Mesothelial cell of epicardium (in vitro differentiated cells): ENCODE data around the gene PRIMA1. TPM values are rescaled to one million over a fixed set of nuclear protein-coding genes. Genes with fewer than 3 reads are reported as not detected.
A peak's percentile ranks its signal among the peaks of the same experiment; 100 is the strongest.

Source experiments
- DNase-seq, 2 experiments: peaks; one replicate each; pipeline ENCODE4 v3.0.0; 2021; ENCODE audit warnings: low spot score in 2 of 2; ENCODE audit not compliant: unreplicated experiment in 2 of 2
- H3K27ac Mint-ChIP-seq: 2 replicates; pipeline ENCODE4 v1.8.0; 2021; ENCODE audit warnings: mixed read lengths
- H3K27me3 Mint-ChIP-seq: 2 replicates; pipeline ENCODE4 v1.8.0; 2021; ENCODE audit warnings: low read depth, mixed read lengths
- H3K36me3 Mint-ChIP-seq: 2 replicates; pipeline ENCODE4 v1.8.0; 2021; ENCODE audit warnings: mixed read lengths
- H3K4me1 Mint-ChIP-seq: 2 replicates; pipeline ENCODE4 v1.8.0; 2021; ENCODE audit warnings: mixed read lengths
- H3K4me3 Mint-ChIP-seq: 2 replicates; pipeline ENCODE4 v1.8.0; 2021; ENCODE audit warnings: mild to moderate bottlenecking, moderate library complexity, mixed read lengths
- H3K9me3 Mint-ChIP-seq: 2 replicates; pipeline ENCODE4 v1.8.0; 2021; ENCODE audit warnings: mixed read lengths
- CTCF ChIP-seq: fragments of 200-600 bp; sonication (generic); IDR thresholded peaks from one replicate; pipeline ENCODE4 v1.5.0; 2021; ENCODE audit warnings: antibody characterized with exemption; ENCODE audit not compliant: unreplicated experiment
- total RNA-seq: library from RNA; stranded (reverse); gene quantifications from 3 replicates; pipeline ENCODE4 v1.2.1, GENCODE V29; 2021

Gene PRIMA1
- total RNA-seq, 1 donor from 2014 or later = 2.3 TPM

GRCh38 chr14:93716002-93716745 lies 72.1 kb downstream of the PRIMA1 start:
- no peak for TF ChIP-seq CTCF
- Mint-ChIP-seq H3K4me1 (peaks cover 2% of the 10 kb centered on the region), H3K4me3 (no peak overlapping the region), H3K27ac (no peak overlapping the region), H3K9me3 (no peaks in the 10 kb centered on the region), H3K36me3 (no peaks in the 10 kb centered on the region), H3K27me3 (peaks cover 8% of the 10 kb centered on the region)
- DNase-seq = no peak

GRCh38 chr14:93715279-93715927 lies 72.9 kb downstream of the PRIMA1 start:
- no peak for TF ChIP-seq CTCF
- H3K27ac Mint-ChIP-seq = no peak overlapping the region
- no peak overlapping the region for H3K4me3 Mint-ChIP-seq
- DNase-seq = no peak
- H3K4me1 Mint-ChIP-seq = peaks cover 2% of the 10 kb centered on the region
- no peaks in the 10 kb centered on the region for H3K36me3 Mint-ChIP-seq
- H3K27me3 Mint-ChIP-seq = peaks cover 8% of the 10 kb centered on the region
- no peaks in the 10 kb centered on the region for H3K9me3 Mint-ChIP-seq

GRCh38 chr14:93714605-93715004 lies 73.7 kb downstream of the PRIMA1 start:
- peaks cover 2% of the 10 kb centered on the region for H3K4me1 Mint-ChIP-seq
- peaks cover 8% of the 10 kb centered on the region for H3K27me3 Mint-ChIP-seq
- no peak for TF ChIP-seq CTCF
- no peaks in the 10 kb centered on the region for H3K9me3 Mint-ChIP-seq
- no peak overlapping the region for H3K4me3 Mint-ChIP-seq
- H3K27ac Mint-ChIP-seq = no peak overlapping the region
- no peak for DNase-seq
- H3K36me3 Mint-ChIP-seq = no peaks in the 10 kb centered on the region

- Mint-ChIP-seq H3K36me3 (no peaks in the 10 kb centered on the region), H3K4me1 (peaks cover 2% of the 10 kb centered on the region), H3K27ac (no peak overlapping the region), H3K27me3 (peaks cover 8% of the 10 kb centered on the region), H3K9me3 (no peaks in the 10 kb centered on the region), H3K4me3 (no peak overlapping the region)
- no peak for DNase-seq
- TF ChIP-seq CTCF = no peak
Measured at GRCh38 chr14:93713726-93714405, 74.4 kb downstream of the PRIMA1 start.

- H3K27me3 Mint-ChIP-seq = peaks cover 8% of the 10 kb centered on the region
- no peaks in the 10 kb centered on the region for H3K36me3 Mint-ChIP-seq
- DNase-seq = peak in 1 of 2 experiments; percentile 25
- no peaks in the 10 kb centered on the region for H3K9me3 Mint-ChIP-seq
- H3K4me3 Mint-ChIP-seq = no peak overlapping the region
- no peak for TF ChIP-seq CTCF
- no peak overlapping the region for H3K27ac Mint-ChIP-seq
- peaks cover 2% of the 10 kb centered on the region for H3K4me1 Mint-ChIP-seq
Measured at GRCh38 chr14:93712838-93713724, 75.2 kb downstream of the PRIMA1 start.
